Embryonic facial prominence (tissue), 1 donor: Measurements from ENCODE around the gene CLBA1.

Experiments used
- DNase-seq: peaks from one replicate; pipeline ENCODE4 v3.0.0-alpha.2; 2016; ENCODE audit errors: extremely low spot score

The CLBA1 gene

GRCh38 chr14:104968541-104969401, 16.8 kb upstream of the CLBA1 start:
- DNase-seq: no peak

- DNase-seq: no peak
Observed at GRCh38 chr14:104969741-104970230, 15.8 kb upstream of the CLBA1 start.

- DNase-seq: no peak
Observed at GRCh38 chr14:104970231-104971068, 15.1 kb upstream of the CLBA1 start.

- no peak for DNase-seq
Observed at GRCh38 chr14:104971447-104972240, 13.9 kb upstream of the CLBA1 start.

- DNase-seq: no peak
Observed at GRCh38 chr14:104972301-104973134, 13.1 kb upstream of the CLBA1 start.

GRCh38 chr14:104973135-104973384, 12.5 kb upstream of the CLBA1 start:
- no peak for DNase-seq

- DNase-seq: no peak
Observed at GRCh38 chr14:104973385-104974145, 12.0 kb upstream of the CLBA1 start.

GRCh38 chr14:104974146-104974541, 11.4 kb upstream of the CLBA1 start:
- no peak for DNase-seq

- no peak for DNase-seq
Observed at GRCh38 chr14:104974665-104975390, 10.8 kb upstream of the CLBA1 start.

- no peak for DNase-seq
Observed at GRCh38 chr14:104975481-104976197, 9.9 kb upstream of the CLBA1 start.

- DNase-seq: no peak
Observed at GRCh38 chr14:104976198-104977007, 9.2 kb upstream of the CLBA1 start.

GRCh38 chr14:104977008-104977680, 8.4 kb upstream of the CLBA1 start:
- DNase-seq: no peak

GRCh38 chr14:104977681-104978653, 7.6 kb upstream of the CLBA1 start, which contains the start of gene AHNAK2:
Gene AHNAK2 (minus strand): TSS chr14:104978374. CDS start chr14:104978237, 137 bp downstream.
- DNase-seq: no peak

GRCh38 chr14:104978746-104979691, 6.6 kb upstream of the CLBA1 start:
- no peak for DNase-seq
